GM12878 (cell line): ENCODE data around the gene FSTL4. TPM values are rescaled to one million over a fixed set of nuclear protein-coding genes. Genes with fewer than 3 reads are reported as not detected.

Source experiments
- ATAC-seq: fragments of 200-7000 bp; cut with Tn5 transposase; 3 replicates; pipeline ENCODE4 v1.9.1; 2020; ENCODE audit warnings: mild to moderate bottlenecking, moderate library complexity
- BruUV-seq: library from RNA; stranded (reverse); fragments of 400-500 nt; replicated peaks from 2 replicates; lab custom pipeline; 2021; lab: Mats Ljungman, UMichigan
- CTCF ChIA-PET: fragments of 300-600 bp; sonication (Branson Sonifier 250); formaldehyde crosslinking; extraction: SDS; loops from one replicate; lab custom pipeline; 2021; ENCODE audit warnings: inconsistent platforms; lab: Yijun Ruan, JAX
- POLR2A ChIA-PET: fragments of 350-600 bp; formaldehyde crosslinking; extraction: SDS; loops from one replicate; lab custom pipeline; 2021; ENCODE audit warnings: inconsistent platforms; lab: Charles Lee
- RAD21 ChIA-PET: fragments of 300-600 bp; sonication (Branson Sonifier 250); formaldehyde crosslinking; loops from one replicate; lab custom pipeline; 2023; ENCODE audit warnings: antibody characterized with exemption; ENCODE audit not compliant: unreplicated experiment; lab: Charles Lee
- SMC1A ChIA-PET: fragments of 300-600 bp; sonication (Branson Sonifier 250); formaldehyde crosslinking; loops from one replicate; lab custom pipeline; 2023; ENCODE audit not compliant: unreplicated experiment, uncharacterized antibody; lab: Charles Lee
- DNase-seq: peaks from one replicate; pipeline ENCODE4 v3.0.0-alpha.2; 2011; ENCODE audit warnings: low read depth, low spot score
- FAIRE-seq: peaks from 3 replicates; lab custom pipeline; 2011; peaks lifted over from hg19 to GRCh38; lab: Jason Lieb, UNC
- H2AFZ ChIP-seq: 2 replicates; pipeline ENCODE4 v1.6.0; 2011; ENCODE audit warnings: low read depth, low read length, control low read depth; ENCODE audit not compliant: control insufficient read depth
- H3K27ac ChIP-seq: 2 replicates; pipeline ENCODE4 v1.5.1; 2011; ENCODE audit warnings: control low read depth; ENCODE audit not compliant: control insufficient read depth, insufficient read depth
- H3K27me3 ChIP-seq, 2 experiments: replicated peaks in 1 of 2; 2 replicates each; pipeline versions ENCODE4 v1.6.0 to v1.6.1; 2011; ENCODE audit warnings: low read length in 1 of 2; ENCODE audit not compliant: control insufficient read depth in 2 of 2, insufficient read depth in 2 of 2
- H3K36me3 ChIP-seq, 2 experiments: 2 replicates each; pipeline ENCODE4 v1.5.1; 2011; ENCODE audit warnings: low read length in 1 of 2; ENCODE audit not compliant: control insufficient read depth in 2 of 2, insufficient read depth in 2 of 2
- H3K4me1 ChIP-seq: 2 replicates; pipeline ENCODE4 v1.6.1; 2011; ENCODE audit warnings: mild to moderate bottlenecking, low read length, moderate library complexity, mixed read lengths; ENCODE audit not compliant: control insufficient read depth, insufficient read depth
- H3K4me2 ChIP-seq: 2 replicates; pipeline ENCODE4 v1.6.0; 2011; ENCODE audit warnings: control low read depth; ENCODE audit not compliant: control insufficient read depth, insufficient read depth
- H3K4me3 ChIP-seq: fragments of 200-600 bp; sonication (generic); 2 replicates; pipeline ENCODE4 v1.5.1; 2016
- H3K79me2 ChIP-seq: 2 replicates; pipeline ENCODE4 v1.6.0; 2011; ENCODE audit warnings: low read length; ENCODE audit not compliant: control insufficient read depth, insufficient read depth
- H3K9ac ChIP-seq: 2 replicates; pipeline ENCODE4 v1.8.0; 2011; ENCODE audit warnings: low read length, control low read depth, mixed read lengths; ENCODE audit not compliant: control insufficient read depth, insufficient read depth
- H3K9me3 ChIP-seq: replicated peaks from 3 replicates; pipeline ENCODE4 v1.5.1; 2011; ENCODE audit warnings: mild to moderate bottlenecking, low read length; ENCODE audit not compliant: control insufficient read depth, insufficient read depth
- H4K20me1 ChIP-seq: 2 replicates; pipeline ENCODE4 v1.6.0; 2011; ENCODE audit not compliant: control insufficient read depth, insufficient read depth
- ASH2L ChIP-seq: fragments of 300-600, 200-600 bp; sonication (generic); IDR thresholded peaks from 2 replicates; pipeline ENCODE4 v1.6.1; 2017; ENCODE audit warnings: low read depth, mild to moderate bottlenecking, borderline replicate concordance
- BMI1 ChIP-seq: fragments of 450-650 bp; IDR thresholded peaks from 2 replicates; pipeline ENCODE4 v1.6.1; 2016; ENCODE audit warnings: mild to moderate bottlenecking, moderate library complexity, borderline replicate concordance
- CEBPB ChIP-seq, 2 experiments: fragments of 150-350 bp in 1 of 2; IDR thresholded peaks; 2 replicates each; pipeline ENCODE4 v1.6.1; 2012 to 2014; ENCODE audit warnings: low read depth in 2 of 2, low read length in 2 of 2, borderline replicate concordance in 1 of 2, inconsistent platforms in 1 of 2
- ETV6 ChIP-seq, 2 experiments: fragments of 450-650 bp in 1 of 2; IDR thresholded peaks in 1 of 2; conservative IDR thresholded peaks in 1 of 2; 2 replicates each; pipeline ENCODE4 v1.6.1; 2014; ENCODE audit warnings: antibody characterized with exemption in 1 of 2, borderline replicate concordance in 1 of 2, low read depth in 1 of 2, mild to moderate bottlenecking in 1 of 2, moderate library complexity in 1 of 2
- IKZF2 ChIP-seq, 2 experiments: fragments of 450-650 bp; IDR thresholded peaks; 2 replicates each; pipeline ENCODE4 v1.6.1; 2017; ENCODE audit warnings: mild to moderate bottlenecking in 2 of 2, moderate library complexity in 2 of 2
- MEF2A ChIP-seq: IDR thresholded peaks from 2 replicates; pipeline ENCODE4 v1.6.1; 2011; ENCODE audit warnings: low read depth, mild to moderate bottlenecking, low read length, moderate library complexity; ENCODE audit not compliant: insufficient read depth
- RB1 ChIP-seq: fragments of 450-650 bp; formaldehyde crosslinking; IDR thresholded peaks from 2 replicates; pipeline ENCODE4 v1.6.1; 2017; ENCODE audit warnings: mild to moderate bottlenecking, borderline replicate concordance
- SREBF1 ChIP-seq: IDR thresholded peaks from 2 replicates; pipeline ENCODE4 v1.6.1; 2012; ENCODE audit warnings: mild to moderate bottlenecking, low read length
- STAT1 ChIP-seq: fragments of 450-650 bp; conservative IDR thresholded peaks from 2 replicates; pipeline ENCODE4 v1.6.1; 2014; ENCODE audit warnings: antibody characterized with exemption, mild to moderate bottlenecking
- TARDBP ChIP-seq: IDR thresholded peaks from 2 replicates; pipeline ENCODE4 v1.6.1; 2016; ENCODE audit warnings: borderline replicate concordance
- TCF3 ChIP-seq: IDR thresholded peaks from 2 replicates; pipeline ENCODE4 v1.6.1; 2012; ENCODE audit warnings: low read depth, mild to moderate bottlenecking, low read length, borderline replicate concordance; ENCODE audit not compliant: insufficient read depth
- WGBS: methylation state at CpG from one replicate; pipeline ENCODE4 v1.1.6; 2016; ENCODE audit warnings: low lambda C conversion rate; ENCODE audit not compliant: insufficient replicate concordance, insufficient coverage; ENCODE audit errors: missing lambda C conversion rate; 5-methylcytosine and 5-hydroxymethylcytosine counted together
- in situ Hi-C: fragments of 300-500 bp; cut with MboI; formaldehyde crosslinking; loops from 9 replicates; pipeline ENCODE4 v1.14.3; 2018; ENCODE audit warnings: mixed read lengths
- intact Hi-C: fragments of 100-400 bp; cut with micrococcal nuclease; formaldehyde crosslinking; loops from one replicate; pipeline ENCODE4 v1.14.2; 2022; ENCODE audit not compliant: unreplicated experiment
- polyA plus RNA-seq, 11 experiments: library from polyadenylated mRNA; depleted of rRNA in 4 of 11; unstranded in 6 of 11; stranded (reverse) in 5 of 11; fragments of >200 nt; fragmentation: Nextera tagmentation in 4 of 11; fragmentation: Illumina TruSeq in 1 of 11; extraction: Ambion mirVana in 4 of 11; extraction: Trizol in 1 of 11; gene quantifications; 1 replicate in 1 of 11; 2 replicates in 10 of 11; pipeline versions ENCODE4 v1.2.1 to v1.2.3, GENCODE V29; 2011 to 2016; ENCODE audit warnings: inconsistent platforms in 2 of 11, missing spikeins in 2 of 11, low read depth in 1 of 11
- total RNA-seq, 4 experiments: library from RNA; depleted of rRNA in 3 of 4; stranded (reverse); fragments of >200 nt in 3 of 4; fragmentation: Illumina TruSeq in 1 of 4; extraction: Trizol in 1 of 4; gene quantifications; 2 replicates each; pipeline versions ENCODE4 v1.2.1 to v1.2.3, GENCODE V29; 2013 to 2021
- TF ChIP-seq, protein P1 (sequence below): fragments of 450-650 bp; formaldehyde crosslinking; IDR thresholded peaks from 2 replicates; pipeline ENCODE4 v1.5.0; 2022; ENCODE audit warnings: mild to moderate bottlenecking, missing genetic modification characterization
- TF ChIP-seq, protein P2 (sequence below): IDR thresholded peaks from 2 replicates; pipeline ENCODE4 v1.6.1; 2011; ENCODE audit warnings: borderline replicate concordance, low read depth, mild to moderate bottlenecking, moderate library complexity, mixed read lengths, low read length; ENCODE audit not compliant: insufficient read depth; ENCODE audit errors: extremely low read length
- TF ChIP-seq, protein P3 (sequence below): IDR thresholded peaks from 2 replicates; pipeline ENCODE4 v1.6.1; 2011; ENCODE audit warnings: low read depth, mild to moderate bottlenecking, low read length, moderate library complexity, borderline replicate concordance; ENCODE audit errors: extremely low read depth

Gene FSTL4
- total and polyA plus RNA-seq, 10 of the 15 experiments (the other 5 are each of a cell fraction or from before 2014, with no cell fraction given), result 0.01 to 0.79 (median 0.21) TPM; not detected in 6

DNA sequence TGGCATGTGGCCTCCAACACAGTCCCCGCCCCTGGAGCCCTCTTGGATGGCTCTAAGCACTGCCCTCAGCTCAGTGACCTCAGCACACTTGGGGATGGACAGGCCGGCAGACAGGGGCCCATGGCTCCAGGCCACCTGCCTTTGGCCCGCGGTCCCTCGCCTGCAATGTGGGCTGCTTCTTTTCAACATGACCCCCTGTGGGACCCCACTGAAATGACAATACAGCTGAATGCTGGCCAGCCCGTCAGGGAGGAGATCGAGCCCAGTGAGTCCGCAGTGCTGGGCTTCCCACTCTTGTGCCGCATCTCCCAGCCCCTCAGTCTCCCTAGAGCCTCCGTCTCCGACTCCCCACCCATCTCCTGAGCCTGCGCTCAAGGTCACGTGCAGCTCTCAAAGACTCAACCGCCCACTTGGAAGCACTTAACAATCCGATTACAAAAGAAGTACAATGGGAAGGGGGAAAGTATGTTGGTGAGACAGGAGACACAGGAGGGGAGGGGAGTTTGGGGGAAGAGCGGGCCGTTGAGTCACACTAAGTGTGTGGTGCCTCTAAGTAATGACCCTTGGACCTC, 321.6 kb downstream of the FSTL4 start:
- Histone ChIP-seq H3K9me3 (no peaks in the 10 kb centered on the region), H3K4me3 (no peak overlapping the region), H3K4me1 (no peaks in the 10 kb centered on the region), H4K20me1 (no peaks in the 10 kb centered on the region), H3K27me3 (no peaks in the 10 kb centered on the region), H3K4me2 (no peak overlapping the region), H3K9ac (no peak overlapping the region), H3K27ac (no peak overlapping the region), H2AFZ (no peak overlapping the region), H3K36me3 (no peaks in the 10 kb centered on the region), H3K79me2 (no peaks in the 10 kb centered on the region)
- in situ Hi-C loops (no loop called here), intact Hi-C loops (no loop called here)
- DNase-seq (no peak), FAIRE-seq (no peak), ATAC-seq (no peak)
- ChIA-PET POLR2A (no interaction called here), CTCF (interaction anchor here (0.6 kb wide), 1 partner anchor 46 kb away, joined by 3 read pairs; no protein-coding TSS in a partner anchor), RAD21 (no interaction called here), SMC1A (interaction anchor here (0.9 to 1.0 kb wide), 2 partner anchors 25 to 88 kb away, joined by 3 to 4 read pairs; no protein-coding TSS in a partner anchor)
- no TSS peak for BruUV-seq
- 52% methylated on average over 17 of the region's 17 CpGs for WGBS
- TF ChIP-seq TARDBP (no peak), BMI1 (no peak), ASH2L (no peak), STAT1 (no peak), TCF3 (no peak), ETV6 (conservative IDR thresholded peaks at IDR 0.05 in 1 of 2, IDR thresholded peaks at IDR 0.05 in 1 of 2; ENCODE audit: borderline replicate concordance in 1 of 2, low read depth in 1 of 2) (no peak), SREBF1 (no peak), MEF2A (no peak), RB1 (no peak), CEBPB (IDR thresholded peaks at IDR 0.05; ENCODE audit: borderline replicate concordance in 1 of 2, low read depth in 2 of 2, low read length in 2 of 2) (no peak), IKZF2 (IDR thresholded peaks at IDR 0.05) (no peak)
- TF ChIP-seq, protein P1, sequence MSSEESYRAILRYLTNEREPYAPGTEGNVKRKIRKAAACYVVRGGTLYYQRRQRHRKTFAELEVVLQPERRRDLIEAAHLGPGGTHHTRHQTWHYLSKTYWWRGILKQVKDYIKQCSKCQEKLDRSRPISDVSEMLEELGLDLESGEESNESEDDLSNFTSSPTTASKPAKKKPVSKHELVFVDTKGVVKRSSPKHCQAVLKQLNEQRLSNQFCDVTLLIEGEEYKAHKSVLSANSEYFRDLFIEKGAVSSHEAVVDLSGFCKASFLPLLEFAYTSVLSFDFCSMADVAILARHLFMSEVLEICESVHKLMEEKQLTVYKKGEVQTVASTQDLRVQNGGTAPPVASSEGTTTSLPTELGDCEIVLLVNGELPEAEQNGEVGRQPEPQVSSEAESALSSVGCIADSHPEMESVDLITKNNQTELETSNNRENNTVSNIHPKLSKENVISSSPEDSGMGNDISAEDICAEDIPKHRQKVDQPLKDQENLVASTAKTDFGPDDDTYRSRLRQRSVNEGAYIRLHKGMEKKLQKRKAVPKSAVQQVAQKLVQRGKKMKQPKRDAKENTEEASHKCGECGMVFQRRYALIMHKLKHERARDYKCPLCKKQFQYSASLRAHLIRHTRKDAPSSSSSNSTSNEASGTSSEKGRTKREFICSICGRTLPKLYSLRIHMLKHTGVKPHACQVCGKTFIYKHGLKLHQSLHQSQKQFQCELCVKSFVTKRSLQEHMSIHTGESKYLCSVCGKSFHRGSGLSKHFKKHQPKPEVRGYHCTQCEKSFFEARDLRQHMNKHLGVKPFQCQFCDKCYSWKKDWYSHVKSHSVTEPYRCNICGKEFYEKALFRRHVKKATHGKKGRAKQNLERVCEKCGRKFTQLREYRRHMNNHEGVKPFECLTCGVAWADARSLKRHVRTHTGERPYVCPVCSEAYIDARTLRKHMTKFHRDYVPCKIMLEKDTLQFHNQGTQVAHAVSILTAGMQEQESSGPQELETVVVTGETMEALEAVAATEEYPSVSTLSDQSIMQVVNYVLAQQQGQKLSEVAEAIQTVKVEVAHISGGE (CRISPR knock-in tag), result no peak
- TF ChIP-seq, protein P2, sequence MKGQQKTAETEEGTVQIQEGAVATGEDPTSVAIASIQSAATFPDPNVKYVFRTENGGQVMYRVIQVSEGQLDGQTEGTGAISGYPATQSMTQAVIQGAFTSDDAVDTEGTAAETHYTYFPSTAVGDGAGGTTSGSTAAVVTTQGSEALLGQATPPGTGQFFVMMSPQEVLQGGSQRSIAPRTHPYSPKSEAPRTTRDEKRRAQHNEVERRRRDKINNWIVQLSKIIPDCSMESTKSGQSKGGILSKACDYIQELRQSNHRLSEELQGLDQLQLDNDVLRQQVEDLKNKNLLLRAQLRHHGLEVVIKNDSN, result no peak
- TF ChIP-seq, protein P3, sequence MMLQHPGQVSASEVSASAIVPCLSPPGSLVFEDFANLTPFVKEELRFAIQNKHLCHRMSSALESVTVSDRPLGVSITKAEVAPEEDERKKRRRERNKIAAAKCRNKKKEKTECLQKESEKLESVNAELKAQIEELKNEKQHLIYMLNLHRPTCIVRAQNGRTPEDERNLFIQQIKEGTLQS, result no peak
